Measurements from ENCODE around the gene PARN. TPM values are rescaled to one million over a fixed set of nuclear protein-coding genes. Genes with fewer than 3 reads are reported as not detected.
A peak's percentile ranks its signal among the peaks of the same experiment; 100 is the strongest.

Gene PARN
- total RNA-seq, 1 experiment from 2014 or later = 42.5 TPM

- ChIA-PET RAD21 (ENCODE audit: low non-redundant PET in 1 of 2, low total read pairs in 2 of 2, uncharacterized antibody in 2 of 2, unreplicated experiment in 2 of 2) (no interaction called here), CTCF (no interaction called here), POLR2A (no interaction called here)
- no peaks in the 10 kb centered on the region for H3K4me1 ChIP-seq (ENCODE audit: control insufficient read depth in 1 of 2, insufficient read depth in 2 of 2, low read length in 2 of 2)
- no peak overlapping the region for H3K9ac ChIP-seq (ENCODE audit: low read length)
- ATAC-seq (no peak), DNase-seq (ENCODE audit: low read depth, low spot score) (no peak)
- no peaks in the 10 kb centered on the region for H3K9me3 ChIP-seq (ENCODE audit: control insufficient read depth in 1 of 2, insufficient read depth in 1 of 2, low read depth in 1 of 2, low read length in 2 of 2)
- no peaks in the 10 kb centered on the region for H3K27me3 ChIP-seq (ENCODE audit: insufficient read depth, low read length)
- no peak overlapping the region for H3K4me2 ChIP-seq (ENCODE audit: low read length)
- BruUV-seq (replicated peaks) = TSS peak; percentile 18
- H3K36me3 ChIP-seq (ENCODE audit: control insufficient read depth in 1 of 2, insufficient read depth in 2 of 2, low read length in 2 of 2) = peaks cover 0 to 5% of the 10 kb centered on the region in 2 experiments; a peak in 2 of 4 replicates
- H2AFZ ChIP-seq (ENCODE audit: low read depth, low read length, poor library complexity, severe bottlenecking) = no peak overlapping the region
- no peaks in the 10 kb centered on the region for H3K79me2 ChIP-seq (ENCODE audit: insufficient read depth, low read length)
- TF ChIP-seq CEBPB (IDR thresholded peaks at IDR 0.05; ENCODE audit: low read depth) (no peak), REST (IDR thresholded peaks at IDR 0.05; ENCODE audit: low read depth) (no peak), CTCF (IDR thresholded peaks at IDR 0.05 in 2 of 3, conservative IDR thresholded peaks at IDR 0.05 in 1 of 3; ENCODE audit: borderline replicate concordance in 1 of 3, insufficient read depth in 1 of 3, low read depth in 2 of 3, low read length in 2 of 3) (no peak), EZH2 (IDR thresholded peaks at IDR 0.05) (no peak), YY1 (IDR thresholded peaks at IDR 0.05; ENCODE audit: extremely low read depth, insufficient replicate concordance, low read depth, low read length) (no peak)
- no peaks in the 10 kb centered on the region for H4K20me1 ChIP-seq (ENCODE audit: insufficient read depth)
- intact Hi-C loops (cut with micrococcal nuclease) = loop anchor here (10.0 kb wide), 1 partner anchor 55 kb away; no protein-coding TSS in a partner anchor
- no peak overlapping the region for H3K4me3 ChIP-seq (replicated peaks in 1 of 2; ENCODE audit: low read depth in 1 of 2, low read length in 2 of 2)
- no peaks in the 10 kb centered on the region for H3K9me2 ChIP-seq (ENCODE audit: insufficient read depth)
- H3K27ac ChIP-seq (ENCODE audit: low read depth, low read length) = no peak overlapping the region
Observed at GRCh38 chr16:14549789-14550153, 80.3 kb downstream of the PARN start.
